ENCODE measurements around the gene SNX19. TPM values are rescaled to one million over a fixed set of nuclear protein-coding genes. Genes with fewer than 3 reads are reported as not detected.

The SNX19 gene
- total RNA-seq, 1 donor from 2014 or later = 45.6 TPM

- Histone ChIP-seq H3K79me2 (ENCODE audit: insufficient read depth, low read length) (no peaks in the 10 kb centered on the region), H3K4me2 (ENCODE audit: low read length) (no peak overlapping the region), H3K27me3 (ENCODE audit: insufficient read depth, low read length) (no peaks in the 10 kb centered on the region), H2AFZ (ENCODE audit: low read depth, low read length) (no peak overlapping the region), H4K20me1 (ENCODE audit: insufficient read depth, low read length) (no peaks in the 10 kb centered on the region), H3K9me3 (ENCODE audit: insufficient read depth, low read depth, low read length) (no peaks in the 10 kb centered on the region), H3K4me3 (ENCODE audit: insufficient read depth, low read depth, low read length) (no peak overlapping the region), H3K9ac (ENCODE audit: low read length) (no peak overlapping the region), H3K36me3 (ENCODE audit: insufficient read depth, low read length) (peaks cover 48% of the 10 kb centered on the region), H3K27ac (ENCODE audit: low read depth, low read length) (no peak overlapping the region), H3K4me1 (ENCODE audit: insufficient read depth, low read length) (peaks cover 30% of the 10 kb centered on the region)
- Mint-ChIP-seq H3K4me3 (ENCODE audit: unreplicated experiment) (no peak overlapping the region), H3K4me1 (ENCODE audit: low read depth, unreplicated experiment) (peaks cover 26% of the 10 kb centered on the region), H3K9me3 (ENCODE audit: unreplicated experiment) (no peaks in the 10 kb centered on the region), H3K36me3 (ENCODE audit: low read depth, unreplicated experiment) (peaks cover 36% of the 10 kb centered on the region), H3K27me3 (ENCODE audit: low read depth, unreplicated experiment) (no peaks in the 10 kb centered on the region), H3K27ac (ENCODE audit: unreplicated experiment) (no peak overlapping the region)
- DNase-seq (ENCODE audit: low read depth) (no peak), FAIRE-seq (no peak)
- TF ChIP-seq CTCF (IDR thresholded peaks at IDR 0.05; ENCODE audit: insufficient read depth, low read depth, low read length) (no peak), EZH2 (IDR thresholded peaks at IDR 0.05; ENCODE audit: insufficient read depth, low read length) (no peak)
Observed at GRCh38 chr11:130876931-130877915, 39.1 kb downstream of the SNX19 start.

GRCh38 chr11:130876100-130876499 lies 40.2 kb downstream of the SNX19 start:
- TF ChIP-seq CTCF (IDR thresholded peaks at IDR 0.05; ENCODE audit: insufficient read depth, low read depth, low read length) = no peak
- TF ChIP-seq EZH2 (IDR thresholded peaks at IDR 0.05; ENCODE audit: insufficient read depth, low read length) = no peak
- Histone ChIP-seq H4K20me1 (ENCODE audit: insufficient read depth, low read length) (no peaks in the 10 kb centered on the region), H3K27ac (ENCODE audit: low read depth, low read length) (no peak overlapping the region), H3K9me3 (ENCODE audit: insufficient read depth, low read depth, low read length) (no peaks in the 10 kb centered on the region), H2AFZ (ENCODE audit: low read depth, low read length) (no peak overlapping the region), H3K36me3 (ENCODE audit: insufficient read depth, low read length) (peaks cover 48% of the 10 kb centered on the region), H3K4me1 (ENCODE audit: insufficient read depth, low read length) (peaks cover 41% of the 10 kb centered on the region), H3K9ac (ENCODE audit: low read length) (no peak overlapping the region), H3K4me3 (ENCODE audit: insufficient read depth, low read depth, low read length) (no peak overlapping the region), H3K4me2 (ENCODE audit: low read length) (no peak overlapping the region), H3K79me2 (ENCODE audit: insufficient read depth, low read length) (no peaks in the 10 kb centered on the region), H3K27me3 (ENCODE audit: insufficient read depth, low read length) (no peaks in the 10 kb centered on the region)
- no peaks in the 10 kb centered on the region for H3K9me3 Mint-ChIP-seq (ENCODE audit: unreplicated experiment)
- H3K27ac Mint-ChIP-seq (ENCODE audit: unreplicated experiment) = no peak overlapping the region
- peaks cover 27% of the 10 kb centered on the region for H3K4me1 Mint-ChIP-seq (ENCODE audit: low read depth, unreplicated experiment)
- H3K4me3 Mint-ChIP-seq (ENCODE audit: unreplicated experiment) = no peak overlapping the region
- DNase-seq (ENCODE audit: low read depth) (no peak), FAIRE-seq (no peak)
- peaks cover 30% of the 10 kb centered on the region for H3K36me3 Mint-ChIP-seq (ENCODE audit: low read depth, unreplicated experiment)
- no peaks in the 10 kb centered on the region for H3K27me3 Mint-ChIP-seq (ENCODE audit: low read depth, unreplicated experiment)

Measured in astrocyte (in vitro differentiated cells and primary cell).